Activated B cell treated with CpG ODN at 0.5 μM for 24 hours (primary cell): ENCODE data around the gene DLG1. TPM values are rescaled to one million over a fixed set of nuclear protein-coding genes. Genes with fewer than 3 reads are reported as not detected.

Experiments
- ATAC-seq: fragments of 200-7000 bp; cut with Tn5 transposase; one replicate; pipeline ENCODE4 v1.10.0; 2021; ENCODE audit warnings: low read depth, mild to moderate bottlenecking, moderate library complexity
- CTCF ChIA-PET: fragments of 350-600 bp; sonication (Branson Sonifier 250); formaldehyde crosslinking; loops from one replicate; lab custom pipeline; 2021; ENCODE audit warnings: antibody characterized with exemption; lab: Charles Lee
- POLR2A ChIA-PET: fragments of 350-600 bp; sonication (Branson Sonifier 250); formaldehyde crosslinking; loops from one replicate; lab custom pipeline; 2021; ENCODE audit warnings: antibody characterized with exemption; lab: Charles Lee
- DNase-seq: peaks from one replicate; pipeline ENCODE4 v3.0.0; 2022
- H3K27ac Mint-ChIP-seq: one replicate; pipeline ENCODE4 v1.8.0; 2020; ENCODE audit warnings: mixed read lengths
- H3K27me3 Mint-ChIP-seq: one replicate; pipeline ENCODE4 v1.8.0; 2021; ENCODE audit warnings: mixed read lengths
- H3K36me3 Mint-ChIP-seq: one replicate; pipeline ENCODE4 v1.8.0; 2021; ENCODE audit warnings: low read depth, mixed read lengths
- H3K4me1 Mint-ChIP-seq: one replicate; pipeline ENCODE4 v1.8.0; 2021; ENCODE audit warnings: mixed read lengths
- H3K4me3 Mint-ChIP-seq: one replicate; pipeline ENCODE4 v1.8.0; 2020; ENCODE audit warnings: mild to moderate bottlenecking, mixed read lengths
- H3K9me3 Mint-ChIP-seq: one replicate; pipeline ENCODE4 v1.8.0; 2020; ENCODE audit warnings: mixed read lengths
- CTCF ChIP-seq: fragments of 200-600 bp; IDR thresholded peaks from one replicate; pipeline ENCODE4 v1.8.0; 2022; ENCODE audit warnings: antibody characterized with exemption, mild to moderate bottlenecking
- intact Hi-C: fragments of 100-400 bp; cut with micrococcal nuclease; formaldehyde crosslinking; loops from one replicate; pipeline ENCODE4 v1.15.1; 2024
- total RNA-seq: library from RNA; stranded (reverse); gene quantifications from 2 replicates; pipeline ENCODE4 v1.2.3, GENCODE V29; 2022

Gene DLG1
- total RNA-seq, 1 donor from 2014 or later = 102 TPM

- Mint-ChIP-seq H3K4me1 (peaks cover 2% of the 10 kb centered on the region), H3K4me3 (no peak overlapping the region), H3K9me3 (peaks cover 15% of the 10 kb centered on the region), H3K27me3 (no peaks in the 10 kb centered on the region), H3K27ac (no peak overlapping the region), H3K36me3 (peaks cover 43% of the 10 kb centered on the region)
- no peak for TF ChIP-seq CTCF
- ATAC-seq = no peak
- ChIA-PET CTCF (no interaction called here), POLR2A (no interaction called here)
- intact Hi-C loops = no loop called here
- no peak for DNase-seq
Observed at GRCh38 chr3:197151580-197151979, 146.8 kb downstream of the DLG1 start.

DNA sequence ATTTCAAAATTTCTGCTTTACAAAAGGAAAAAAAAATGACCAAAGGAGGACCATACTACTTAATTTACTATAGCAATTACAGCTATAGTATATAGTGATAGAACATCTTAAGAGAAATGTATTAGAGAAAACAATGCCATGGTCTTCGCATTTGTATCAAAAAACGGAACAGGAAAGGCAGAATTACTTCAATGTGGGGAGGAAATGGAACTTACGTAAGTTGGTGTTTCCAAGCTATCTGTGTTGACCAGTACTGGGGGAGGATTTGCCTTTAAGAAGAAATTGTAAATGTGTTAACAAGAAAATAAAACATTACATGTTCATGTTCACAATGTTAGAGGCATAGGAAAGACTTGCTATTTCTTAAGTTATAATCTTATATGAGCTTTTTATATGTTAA is 148.9 kb downstream of the DLG1 start:
- H3K36me3 Mint-ChIP-seq = peaks cover 30% of the 10 kb centered on the region
- TF ChIP-seq CTCF = no peak
- DNase-seq (no peak), ATAC-seq (no peak)
- H3K4me3 Mint-ChIP-seq = no peak overlapping the region
- CTCF ChIA-PET = no interaction called here
- H3K27ac Mint-ChIP-seq = no peak overlapping the region
- H3K4me1 Mint-ChIP-seq = peaks cover 9% of the 10 kb centered on the region
- H3K27me3 Mint-ChIP-seq = no peaks in the 10 kb centered on the region
- H3K9me3 Mint-ChIP-seq = peaks cover 7% of the 10 kb centered on the region
- intact Hi-C loops = no loop called here
- POLR2A ChIA-PET = no interaction called here

GRCh38 chr3:197144188-197144587 is 154.2 kb downstream of the DLG1 start:
- H3K9me3 Mint-ChIP-seq = peaks cover 6% of the 10 kb centered on the region
- DNase-seq (no peak), ATAC-seq (no peak)
- H3K27ac Mint-ChIP-seq = no peak overlapping the region
- ChIA-PET CTCF (no interaction called here), POLR2A (interaction anchor here (0.6 kb wide), 1 partner anchor 92 kb away, joined by 3 read pairs; no protein-coding TSS in a partner anchor)
- intact Hi-C loops = no loop called here
- peaks cover 38% of the 10 kb centered on the region for H3K36me3 Mint-ChIP-seq
- TF ChIP-seq CTCF = no peak
- H3K27me3 Mint-ChIP-seq = no peaks in the 10 kb centered on the region
- H3K4me3 Mint-ChIP-seq = no peak overlapping the region
- peaks cover 17% of the 10 kb centered on the region for H3K4me1 Mint-ChIP-seq

DNA sequence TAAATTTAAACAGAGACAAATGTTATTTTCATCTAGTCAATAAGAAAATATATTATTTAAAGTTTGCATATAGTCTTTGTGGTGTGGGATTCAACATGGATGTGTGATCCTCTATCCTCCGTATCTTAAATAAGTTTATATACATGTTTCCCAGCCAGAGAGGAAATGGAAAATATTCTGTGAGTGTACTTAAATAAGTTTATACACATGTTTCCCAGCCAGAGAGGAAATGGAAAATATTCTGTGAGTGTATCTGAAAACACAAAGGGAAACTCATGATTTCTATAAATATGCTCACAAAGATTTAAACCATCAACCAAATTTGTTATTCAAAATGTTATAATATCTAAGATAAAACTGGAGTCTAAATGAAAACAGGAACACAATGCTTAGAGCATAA is 158.8 kb downstream of the DLG1 start:
- ChIA-PET CTCF (no interaction called here), POLR2A (no interaction called here)
- no peak for TF ChIP-seq CTCF
- Mint-ChIP-seq H3K27me3 (no peaks in the 10 kb centered on the region), H3K36me3 (peaks cover 62% of the 10 kb centered on the region), H3K9me3 (peaks cover 13% of the 10 kb centered on the region), H3K27ac (no peak overlapping the region), H3K4me1 (peaks cover 9% of the 10 kb centered on the region), H3K4me3 (no peak overlapping the region)
- intact Hi-C loops = no loop called here
- DNase-seq (no peak), ATAC-seq (no peak)

DNA sequence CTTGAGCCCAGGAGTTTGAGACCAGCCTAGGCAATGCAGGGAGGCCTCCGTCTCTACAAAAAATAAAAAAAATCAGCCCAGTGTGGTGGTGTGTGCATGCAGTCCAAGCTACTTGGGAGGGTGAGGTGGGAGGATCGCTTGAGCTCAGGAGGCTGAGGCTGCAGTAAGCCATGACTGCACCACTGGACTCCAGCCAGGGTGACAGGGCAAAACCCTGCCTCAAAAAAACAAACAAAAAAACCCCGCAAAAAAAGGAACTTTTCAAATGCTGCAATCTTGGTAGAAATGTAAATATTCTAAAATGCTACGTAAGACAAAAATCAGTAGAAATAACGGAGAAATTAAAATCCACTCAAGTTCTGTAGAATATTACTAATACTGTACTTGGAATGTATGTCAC is 160.7 kb downstream of the DLG1 start:
- no peak for ATAC-seq
- H3K36me3 Mint-ChIP-seq = peaks cover 69% of the 10 kb centered on the region
- H3K4me1 Mint-ChIP-seq = peaks cover 9% of the 10 kb centered on the region

More for the DNA sequence above, 160.7 kb downstream of the DLG1 start:
- intact Hi-C loops = no loop called here
- Mint-ChIP-seq H3K9me3 (peaks cover 13% of the 10 kb centered on the region), H3K27ac (no peak overlapping the region), H3K27me3 (no peaks in the 10 kb centered on the region), H3K4me3 (no peak overlapping the region)
- DNase-seq = no peak
- CTCF ChIA-PET = no interaction called here
- TF ChIP-seq CTCF = no peak
- POLR2A ChIA-PET = no interaction called here
